Upper lobe of left lung (tissue), 6 donors: Measurements from ENCODE around the gene DUSP8. TPM values are rescaled to one million over a fixed set of nuclear protein-coding genes. Genes with fewer than 3 reads are reported as not detected.

Experiments used
- ATAC-seq, 2 donors: fragments of 200-7000 bp; cut with Tn5 transposase; one replicate each; pipeline ENCODE4 v1.9.1; 2022; ENCODE audit warnings: mild to moderate bottlenecking in 2 of 2, moderate library complexity in 2 of 2; ENCODE audit not compliant: low FRiP score in 2 of 2
- DNase-seq, 2 donors: peaks; one replicate each; pipeline ENCODE4 v3.0.0-alpha.2; 2019 to 2020
- H3K27ac ChIP-seq, 4 donors: fragments of 200-600 bp; sonication (generic); one replicate each; pipeline ENCODE4 v1.5.1; 2016 to 2019
- H3K27me3 ChIP-seq, 4 donors: fragments of 200-600 bp; sonication (generic); one replicate each; pipeline ENCODE4 v1.5.1; 2017 to 2019
- H3K36me3 ChIP-seq, 4 donors: fragments of 200-600 bp; sonication (generic); one replicate each; pipeline ENCODE4 v1.5.1; 2016 to 2019
- H3K4me1 ChIP-seq, 4 donors: fragments of 200-600 bp; sonication (generic); one replicate each; pipeline ENCODE4 v1.5.1; 2018 to 2019
- H3K4me3 ChIP-seq, 4 donors: fragments of 200-600 bp; sonication (generic); one replicate each; pipeline ENCODE4 v1.5.1; 2017 to 2019; ENCODE audit warnings: mild to moderate bottlenecking in 2 of 4, moderate library complexity in 1 of 4
- H3K9me3 ChIP-seq, 4 donors: fragments of 200-600 bp; sonication (generic); one replicate each; pipeline ENCODE4 v1.5.1; 2018 to 2019
- CTCF ChIP-seq, 6 experiments: fragments of 450-650 bp in 4 of 6; fragments of 200-600 bp in 2 of 6; sonication (generic) in 2 of 6; IDR thresholded peaks; one replicate each; pipeline ENCODE4 v1.5.1; 2016 to 2019; ENCODE audit warnings: antibody characterized with exemption in 6 of 6
- EP300 ChIP-seq, 4 donors: sonication (generic); formaldehyde crosslinking; IDR thresholded peaks; one replicate each; pipeline ENCODE4 v1.5.1; 2017; ENCODE audit warnings: antibody characterized with exemption in 4 of 4, control low read depth in 2 of 4
- POLR2A ChIP-seq, 4 donors: fragments of 450-650 bp; IDR thresholded peaks; one replicate each; pipeline ENCODE4 v1.5.1; 2016 to 2017; ENCODE audit warnings: antibody characterized with exemption in 4 of 4, mild to moderate bottlenecking in 2 of 4
- POLR2AphosphoS5 ChIP-seq, 2 donors: sonication (generic); formaldehyde crosslinking; IDR thresholded peaks; one replicate each; pipeline ENCODE4 v1.5.1; 2017; ENCODE audit warnings: antibody characterized with exemption in 2 of 2
- WGBS, 2 donors: methylation state at CpG; one replicate each; pipeline ENCODE4 v1.1.5; 2017 to 2018; 5-methylcytosine and 5-hydroxymethylcytosine counted together
- total RNA-seq, 6 donors: library from RNA; depleted of rRNA in 4 of 6; stranded (reverse); fragments of >200 nt in 4 of 6; gene quantifications; one replicate each; pipeline versions ENCODE4 v1.1.0 to v1.2.1, GENCODE V29; 2016 to 2021
- donor health status: DM: no; HTN: no; CAD: no; lungs with moderate emphysema.
- donor health status: DM: no; HTN: yes; CAD: no; lungs with severe emphysema.

DUSP8 gene
- total RNA-seq, 6 donors from 2014 or later, result 5.2 to 19.3 (median 13.5) TPM

- 91 to 93% methylated on average over 14 to 17 of the region's 17 CpGs for WGBS, 2 donors
- H3K4me1 ChIP-seq, result peaks cover 48 to 91% (median 50%) of the 10 kb centered on the region in 4 donors
- no peak for DNase-seq
Observed at GRCh38 chr11:1519028-1520010, 52.8 kb downstream of the DUSP8 start.

GRCh38 chr11:1518301-1518700, 53.8 kb downstream of the DUSP8 start:
- H3K27me3 ChIP-seq, result no peaks in the 10 kb centered on the region
- no peaks in the 10 kb centered on the region for H3K9me3 ChIP-seq
- H3K4me1 ChIP-seq, result peaks cover 41 to 91% (median 60%) of the 10 kb centered on the region in 4 donors
- DNase-seq (peak in 1 of 2 donors; percentile 73), ATAC-seq (no peak)
- TF ChIP-seq EP300 (IDR thresholded peaks at IDR 0.05), result no peak
- no peak for TF ChIP-seq POLR2AphosphoS5 (IDR thresholded peaks at IDR 0.05)
- no peak for TF ChIP-seq POLR2A (IDR thresholded peaks at IDR 0.05)
- no peak for TF ChIP-seq CTCF (IDR thresholded peaks at IDR 0.05)
- H3K36me3 ChIP-seq, result no peaks in the 10 kb centered on the region
- WGBS, 2 donors, result 94 to 96% methylated on average over 21 to 23 of the region's 23 CpGs
- no peak overlapping the region for H3K4me3 ChIP-seq
- no peak overlapping the region for H3K27ac ChIP-seq

More at GRCh38 chr11:1519028-1520010, 52.8 kb downstream of the DUSP8 start:
- no peak overlapping the region for H3K4me3 ChIP-seq
- TF ChIP-seq POLR2A (IDR thresholded peaks at IDR 0.05), result no peak
- TF ChIP-seq POLR2AphosphoS5 (IDR thresholded peaks at IDR 0.05), result no peak
- no peak for TF ChIP-seq EP300 (IDR thresholded peaks at IDR 0.05)
- no peak for TF ChIP-seq CTCF (IDR thresholded peaks at IDR 0.05)
- no peak for ATAC-seq
- no peaks in the 10 kb centered on the region for H3K27me3 ChIP-seq
- no peak overlapping the region for H3K27ac ChIP-seq
- no peaks in the 10 kb centered on the region for H3K36me3 ChIP-seq
- H3K9me3 ChIP-seq, result no peaks in the 10 kb centered on the region

GRCh38 chr11:1517117-1518005, 54.7 kb downstream of the DUSP8 start:
- Histone ChIP-seq H3K4me1 (peaks cover 35 to 90% (median 59%) of the 10 kb centered on the region in 4 donors), H3K27ac (no peak overlapping the region), H3K4me3 (no peak overlapping the region), H3K36me3 (no peaks in the 10 kb centered on the region), H3K9me3 (no peaks in the 10 kb centered on the region), H3K27me3 (no peaks in the 10 kb centered on the region)
- DNase-seq (no peak), ATAC-seq (peak in 1 of 2 donors; percentile 3)
- 83 to 88% methylated on average over 27 to 28 of the region's 28 CpGs for WGBS, 2 donors
- TF ChIP-seq POLR2A (IDR thresholded peaks at IDR 0.05) (no peak), POLR2AphosphoS5 (IDR thresholded peaks at IDR 0.05) (no peak), EP300 (IDR thresholded peaks at IDR 0.05) (no peak), CTCF (IDR thresholded peaks at IDR 0.05) (no peak)

GRCh38 chr11:1516273-1517067, 55.6 kb downstream of the DUSP8 start:
- TF ChIP-seq POLR2A (IDR thresholded peaks at IDR 0.05), result no peak
- TF ChIP-seq POLR2AphosphoS5 (IDR thresholded peaks at IDR 0.05), result no peak
- no peak for TF ChIP-seq EP300 (IDR thresholded peaks at IDR 0.05)
- no peak for TF ChIP-seq CTCF (IDR thresholded peaks at IDR 0.05)
- WGBS, 2 donors, result 87 to 90% methylated on average over 18 to 19 of the region's 19 CpGs
- Histone ChIP-seq H3K36me3 (no peaks in the 10 kb centered on the region), H3K27ac (no peak overlapping the region), H3K9me3 (no peaks in the 10 kb centered on the region), H3K27me3 (no peaks in the 10 kb centered on the region), H3K4me1 (peaks cover 35 to 84% (median 58%) of the 10 kb centered on the region in 4 donors), H3K4me3 (no peak overlapping the region)
- no peak for DNase-seq
- no peak for ATAC-seq
